Measurements from ENCODE around the gene ENTHD1.
"Not testable (repeated sequence)": the region's sequence is repeated elsewhere in the genome, so short reads cannot be mapped to it uniquely, and the experiment has no call there.

ENTHD1 gene

DNA sequence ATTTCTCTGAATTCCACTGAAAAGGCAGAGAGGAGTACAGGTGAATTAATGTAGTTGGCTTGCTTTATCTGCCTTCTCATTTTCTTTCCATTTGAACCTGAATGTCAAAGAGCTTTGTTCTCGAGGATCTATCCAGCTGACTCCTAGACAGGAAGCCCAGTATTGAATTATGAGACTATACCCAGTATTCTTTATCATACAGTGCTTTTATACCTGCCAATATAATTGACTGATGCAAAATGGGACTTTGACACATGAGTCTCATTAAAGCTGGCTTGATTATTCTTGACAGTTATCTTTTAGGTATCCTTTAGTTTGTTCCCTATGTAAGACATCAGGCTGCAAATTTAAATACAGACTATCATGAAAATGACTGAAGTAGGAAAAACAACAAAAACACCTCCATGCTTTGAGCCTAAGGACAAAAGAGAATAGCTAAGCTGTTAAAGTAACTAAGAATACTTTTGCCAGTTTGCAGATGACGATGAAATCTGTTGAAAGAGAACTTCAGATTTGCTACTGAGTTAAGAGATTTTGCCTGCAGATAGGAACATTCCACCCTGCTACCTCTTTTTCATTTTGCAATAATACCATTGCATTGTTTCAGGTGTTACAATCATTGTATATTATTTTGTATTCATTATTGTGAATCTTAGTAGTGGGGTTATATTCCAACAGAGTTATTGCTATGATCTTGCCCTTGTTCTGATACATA lies 117.1 kb downstream of the ENTHD1 start:
- no peak for DNase-seq

DNA sequence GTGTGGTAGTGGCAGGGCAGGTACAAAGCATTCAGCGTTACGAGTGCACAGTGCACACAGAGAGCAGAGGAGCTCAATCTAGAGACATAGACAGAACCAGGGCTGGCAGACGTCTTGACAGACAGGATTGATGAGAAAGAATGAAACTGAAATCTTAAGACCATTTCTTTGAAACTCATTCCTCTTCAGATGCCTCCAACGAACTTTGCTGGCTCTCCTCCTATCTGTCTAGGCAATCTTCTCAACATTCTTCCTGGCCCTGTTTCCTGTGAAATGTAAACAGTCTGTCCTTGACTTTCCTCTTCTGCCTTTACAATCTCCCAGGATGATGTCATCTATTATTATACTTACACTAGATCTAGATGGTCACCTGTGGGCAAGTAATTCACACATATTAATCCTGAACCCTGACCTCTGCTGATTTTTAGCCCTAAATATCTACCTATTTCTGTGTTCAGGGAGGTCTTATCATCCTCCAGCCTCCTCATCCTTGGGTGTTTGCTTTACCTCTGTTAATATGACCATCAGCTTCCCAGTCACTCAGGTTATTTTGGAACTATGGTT lies 119.5 kb downstream of the ENTHD1 start:
- DNase-seq, result no peak

DNA sequence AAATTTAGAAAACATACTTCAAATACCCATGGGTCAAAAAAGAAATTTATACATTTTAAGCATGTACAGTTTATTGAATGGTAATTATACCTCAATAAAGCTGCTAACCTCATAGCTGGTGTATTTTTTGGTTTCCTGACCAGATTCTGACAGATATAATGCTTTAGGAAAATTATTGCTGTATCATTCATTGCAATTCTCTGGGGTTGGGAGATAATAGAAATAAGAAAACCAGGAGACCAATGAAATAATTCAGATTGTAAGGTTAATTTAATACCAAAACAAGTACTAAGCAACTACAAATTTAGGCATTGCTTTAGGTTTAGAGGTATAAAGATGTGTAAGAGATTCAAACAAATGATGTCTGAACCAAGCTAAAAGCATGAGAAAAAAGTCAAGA lies 120.1 kb downstream of the ENTHD1 start:
- DNase-seq, result no peak

DNA sequence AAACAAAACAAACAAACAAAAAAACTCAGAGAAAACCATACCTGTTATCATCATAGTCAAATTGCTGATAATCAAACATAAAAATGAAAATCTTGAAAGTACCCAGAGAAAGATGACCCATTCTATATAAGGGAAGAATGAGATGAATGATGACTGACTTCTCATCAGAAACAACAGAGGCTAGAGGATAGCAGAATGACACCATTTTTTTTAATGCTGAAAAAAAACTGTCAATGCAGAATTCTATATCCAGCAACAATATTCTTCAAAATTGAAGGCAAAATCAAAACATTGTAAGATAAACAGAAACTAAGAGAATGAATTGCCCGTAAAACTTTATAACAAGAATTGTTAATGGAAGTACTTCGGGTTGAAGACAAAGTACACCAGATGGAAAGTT lies 122.1 kb downstream of the ENTHD1 start:
- DNase-seq, result no peak

DNA sequence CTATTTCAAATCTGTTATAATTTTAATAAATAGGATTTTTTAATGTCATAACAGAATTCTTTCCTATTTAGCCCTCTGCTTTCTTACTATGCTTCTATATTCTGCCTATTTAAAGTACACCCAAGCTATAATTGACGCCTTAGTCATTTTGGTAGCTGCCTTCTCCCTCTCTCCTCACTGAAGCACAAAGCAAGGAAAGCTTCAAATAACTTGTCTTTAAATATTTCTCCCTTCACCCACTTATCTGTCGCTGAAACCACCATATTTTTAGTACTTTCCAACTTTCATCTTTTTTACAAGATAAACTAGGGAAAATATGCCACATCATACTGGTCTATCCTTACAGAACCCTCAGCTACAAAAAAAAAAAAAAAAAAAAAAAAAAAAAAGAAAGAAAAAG lies 127.9 kb downstream of the ENTHD1 start:
- DNase-seq, result no peak

DNA sequence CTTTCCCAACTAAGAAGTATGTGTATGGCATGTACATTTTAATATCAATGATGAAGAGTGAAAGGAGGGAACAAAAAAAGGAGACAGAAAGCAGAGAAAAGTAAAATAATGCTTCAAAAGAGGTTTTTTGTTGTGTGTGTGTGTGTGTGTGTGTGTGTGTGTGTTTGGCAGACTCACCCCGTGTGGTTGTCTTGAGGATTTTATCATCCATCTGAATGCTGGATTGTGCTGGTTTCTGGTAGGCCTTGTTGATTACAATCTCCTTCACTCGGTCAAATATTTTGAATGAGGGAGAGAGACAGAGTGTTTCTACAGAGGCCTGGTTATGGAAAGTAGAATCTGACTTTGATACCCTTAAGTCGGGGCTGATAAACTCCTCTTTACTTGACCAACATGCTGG lies 128.5 kb downstream of the ENTHD1 start:
- no peak for DNase-seq

DNA sequence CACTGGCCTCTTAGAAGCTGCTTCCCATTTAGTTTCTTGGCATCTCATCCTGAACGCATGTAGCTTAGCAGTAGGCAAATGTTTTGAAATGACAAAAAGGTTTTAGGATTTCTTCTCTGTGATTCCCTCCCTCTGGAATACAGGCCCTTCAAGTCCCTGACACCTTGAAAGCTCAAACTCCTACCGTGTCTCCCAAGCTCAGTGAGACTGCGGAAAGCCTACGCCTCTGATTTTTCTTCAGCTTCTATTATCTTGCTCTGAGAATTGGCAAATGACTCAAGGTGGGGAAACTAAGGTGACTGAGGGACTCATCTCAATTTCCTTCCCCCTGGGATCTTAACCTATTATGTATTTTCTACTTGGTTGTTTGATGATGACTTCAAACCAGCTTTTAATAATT lies 130.3 kb downstream of the ENTHD1 start:
- DNase-seq, result no peak

DNA sequence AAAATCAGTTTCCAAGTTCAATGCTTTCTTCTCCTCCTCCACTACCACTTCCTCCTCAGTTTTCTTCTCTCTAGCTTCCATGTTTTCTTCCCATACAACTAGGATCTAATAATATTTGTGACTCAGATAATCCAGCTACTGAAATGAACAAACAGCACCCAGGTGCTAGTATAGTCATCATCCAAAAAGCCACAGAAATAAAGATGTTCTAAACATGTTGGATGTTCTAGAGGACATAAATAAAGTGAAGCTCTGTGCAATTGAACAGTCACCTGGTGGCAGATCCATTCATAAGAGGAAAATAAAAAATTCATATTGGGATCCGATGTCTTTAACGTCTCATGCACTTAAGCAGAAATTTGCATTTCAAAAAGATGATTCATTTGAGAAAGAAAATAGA lies 142.8 kb downstream of the ENTHD1 start:
- no peak for DNase-seq

DNA sequence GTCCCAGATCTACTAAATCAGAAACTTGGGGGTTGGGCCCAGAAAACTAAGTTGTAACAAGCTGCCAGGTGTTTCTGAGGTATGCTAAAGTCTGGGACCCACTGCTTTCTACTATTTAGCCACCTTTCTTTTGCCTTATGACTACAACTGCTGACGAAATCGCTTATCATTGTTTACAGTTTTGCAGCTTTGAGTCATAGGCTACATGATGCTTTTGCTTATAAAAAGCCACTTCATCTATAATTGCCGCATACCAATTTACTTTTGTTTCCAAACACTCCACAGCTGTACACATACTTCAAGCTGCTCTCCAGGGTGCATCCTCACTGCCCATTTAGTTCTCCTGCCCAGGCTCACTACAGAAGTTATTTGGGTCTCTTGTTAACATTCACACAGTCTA lies 144.7 kb downstream of the ENTHD1 start:
- no peak for DNase-seq

DNA sequence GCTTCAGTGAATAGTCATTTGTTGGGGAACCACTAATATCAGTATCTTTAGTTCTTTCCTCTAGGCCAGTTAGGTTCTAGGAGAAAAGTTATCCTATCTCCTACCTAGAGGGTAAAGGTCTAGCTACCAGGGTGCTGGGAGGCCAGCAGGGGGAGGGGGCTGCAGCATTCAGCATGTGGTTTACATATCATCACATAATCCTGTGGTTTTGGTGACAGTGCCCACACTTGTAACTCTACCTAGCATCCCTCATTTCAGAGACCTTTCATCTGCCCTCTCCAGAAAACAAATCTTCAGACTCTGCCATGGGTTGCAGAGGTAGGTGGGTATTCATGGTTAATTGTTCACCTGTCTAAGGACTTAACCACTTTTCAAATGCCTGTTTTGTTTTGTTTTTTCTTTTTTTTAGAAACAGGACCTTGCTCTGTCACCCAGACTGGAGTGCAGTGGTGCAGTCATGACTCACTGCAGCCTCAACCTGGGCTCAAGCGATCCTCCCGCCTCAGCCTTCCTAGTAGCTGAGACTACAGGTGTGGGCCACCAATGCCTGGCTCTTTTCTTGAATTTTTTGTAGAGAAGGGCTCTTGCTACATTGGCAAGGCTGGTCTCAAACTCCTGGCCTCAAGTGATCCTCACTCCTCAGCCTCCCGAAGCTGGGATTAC lies 146.8 kb downstream of the ENTHD1 start:
- DNase-seq, result no peak

DNA sequence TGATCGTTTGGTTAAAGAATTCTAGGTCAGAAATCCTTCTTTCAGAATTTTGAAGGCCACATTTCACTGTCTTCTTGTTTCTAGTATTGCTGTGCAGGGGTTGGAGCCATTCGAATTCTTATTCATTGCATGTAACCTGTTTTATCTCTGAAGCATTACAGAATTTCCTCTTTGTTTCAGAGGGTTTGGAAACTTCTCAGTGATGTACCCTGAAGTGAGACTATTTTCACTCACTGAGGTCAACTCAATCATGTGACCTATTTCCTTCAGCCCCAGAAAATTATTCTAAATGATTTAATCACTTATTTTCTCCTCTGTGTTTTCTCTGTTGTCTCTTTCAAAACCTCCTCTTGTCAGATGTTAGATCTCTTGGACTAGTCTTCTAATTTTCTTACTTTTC lies 147.8 kb downstream of the ENTHD1 start:
- no peak for DNase-seq

DNA sequence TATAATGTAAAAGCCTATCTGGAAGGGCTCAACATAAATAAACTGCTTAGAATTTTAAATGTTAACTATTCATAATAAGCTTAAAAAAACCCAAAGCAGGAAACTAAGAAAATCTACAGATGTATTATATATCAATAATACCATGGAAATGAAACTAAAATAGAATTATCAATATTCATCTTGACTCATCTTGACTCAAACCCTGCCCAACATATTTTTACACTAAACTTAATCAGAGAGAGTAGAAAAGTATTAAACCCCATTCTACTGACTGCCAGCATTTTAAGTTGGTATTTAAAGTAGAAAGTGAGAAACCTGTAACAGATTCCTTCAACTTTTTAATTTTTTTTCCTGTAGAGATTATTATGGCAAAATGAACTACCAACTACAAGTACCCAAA lies 149.2 kb downstream of the ENTHD1 start:
- no peak for DNase-seq

DNA sequence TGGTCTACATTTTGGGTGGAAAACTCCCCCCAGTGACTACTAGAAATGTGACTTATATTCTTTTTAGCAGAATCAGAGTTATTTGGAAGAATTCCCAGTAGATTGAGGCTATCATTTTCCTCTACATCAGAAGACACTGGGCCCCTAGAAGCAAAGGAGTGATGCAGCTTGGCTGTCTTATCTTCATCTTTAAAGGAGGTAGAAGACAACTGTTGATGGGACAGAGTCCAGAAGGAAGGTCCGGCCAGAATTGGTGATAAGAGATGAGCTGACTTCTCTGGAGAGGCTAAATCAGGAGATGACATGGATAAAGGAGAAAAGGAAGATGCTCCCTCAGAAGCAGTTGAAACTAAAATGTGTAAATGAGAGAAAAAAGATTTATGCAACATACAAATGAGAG lies 149.6 kb downstream of the ENTHD1 start:
- no peak for DNase-seq

DNA sequence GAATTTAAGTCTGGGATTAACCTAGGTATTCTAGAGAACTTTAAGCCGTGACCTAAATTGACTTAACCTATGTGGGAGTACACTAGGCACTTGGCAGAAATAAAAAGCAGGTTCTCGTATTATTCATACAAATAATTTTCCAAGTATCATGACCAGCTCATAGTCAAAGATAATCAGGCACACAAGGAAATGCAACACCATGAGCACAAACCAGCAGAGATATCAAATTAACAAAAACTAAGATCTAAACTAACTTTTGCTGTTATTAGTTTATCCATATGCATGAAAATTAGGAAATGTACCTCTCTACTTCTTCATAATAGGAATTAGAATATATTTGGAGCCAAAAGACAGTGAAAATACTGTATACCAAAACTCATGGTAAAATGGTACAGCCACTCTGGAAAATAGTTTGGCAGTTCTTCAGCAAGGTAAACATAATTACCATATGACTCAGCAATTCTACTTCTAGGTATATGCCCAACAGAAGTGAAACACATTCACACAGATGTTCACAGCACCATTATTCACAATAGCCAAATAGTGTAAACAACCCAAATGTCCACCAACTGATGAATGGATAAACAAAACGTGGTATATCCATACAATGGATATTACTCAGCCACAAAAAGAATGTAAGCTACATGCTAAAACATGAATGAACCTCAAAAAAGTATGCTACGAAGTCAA lies 154.1 kb downstream of the ENTHD1 start:
- no peak for DNase-seq

DNA sequence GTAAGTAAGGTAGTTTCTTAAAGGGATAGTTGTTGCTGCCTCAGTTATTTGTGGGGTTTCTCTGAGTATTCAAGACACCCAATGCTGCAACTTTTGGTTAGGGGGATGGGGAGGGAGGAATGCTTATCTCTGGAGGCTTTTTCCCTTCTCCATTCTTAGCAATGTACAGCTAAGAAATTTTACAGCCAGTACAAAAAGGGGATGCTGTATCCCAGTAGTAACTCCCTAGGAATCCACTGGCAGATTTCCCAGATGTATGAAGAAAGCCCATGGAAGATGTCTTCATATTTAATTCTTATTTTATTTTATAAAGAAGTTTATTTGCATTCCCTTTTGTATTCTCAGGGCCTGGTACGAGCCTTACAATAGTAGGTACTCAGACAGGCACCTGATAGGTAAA lies 154.8 kb downstream of the ENTHD1 start:
- no peak for DNase-seq

DNA sequence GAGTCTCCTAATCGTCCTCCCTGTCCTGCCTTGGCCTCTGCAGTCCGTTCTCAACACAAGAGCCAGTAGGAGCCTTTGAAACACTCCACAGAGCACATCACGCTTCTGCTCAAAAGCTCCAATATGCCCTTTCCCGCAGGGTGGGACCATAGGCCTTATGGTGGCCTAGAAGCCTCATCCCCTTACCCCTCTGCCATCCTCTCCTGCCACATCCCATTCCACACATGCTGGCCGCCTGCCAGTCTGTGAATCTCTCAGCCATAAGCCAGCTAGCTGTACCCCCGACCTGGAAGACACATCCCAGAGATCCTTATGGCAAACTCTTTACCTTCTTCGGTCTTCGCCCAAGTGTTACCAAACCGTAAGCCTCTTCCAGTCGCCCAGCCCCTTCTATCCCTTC lies 157.8 kb downstream of the ENTHD1 start:
- no peak for DNase-seq

DNA sequence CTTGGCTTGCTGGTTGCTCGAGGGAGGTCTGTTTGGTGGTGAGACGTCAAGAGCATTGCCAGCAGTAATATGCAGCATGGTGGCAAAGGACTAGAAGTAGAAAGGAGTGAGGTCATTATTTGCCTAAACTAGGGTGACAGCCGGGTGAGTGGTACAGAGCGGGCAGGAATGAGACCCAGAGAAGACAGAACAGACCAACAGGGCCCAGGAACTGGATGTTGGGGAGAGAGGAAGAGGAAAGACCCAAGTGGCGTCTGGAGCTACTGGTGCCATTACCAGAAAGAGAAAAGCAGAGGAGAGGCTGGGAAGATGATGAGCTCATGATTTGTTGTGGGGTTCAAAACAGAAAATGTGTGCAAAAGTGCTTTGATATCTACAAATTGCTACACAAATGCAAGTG lies 158.7 kb downstream of the ENTHD1 start:
- DNase-seq, result no peak

DNA sequence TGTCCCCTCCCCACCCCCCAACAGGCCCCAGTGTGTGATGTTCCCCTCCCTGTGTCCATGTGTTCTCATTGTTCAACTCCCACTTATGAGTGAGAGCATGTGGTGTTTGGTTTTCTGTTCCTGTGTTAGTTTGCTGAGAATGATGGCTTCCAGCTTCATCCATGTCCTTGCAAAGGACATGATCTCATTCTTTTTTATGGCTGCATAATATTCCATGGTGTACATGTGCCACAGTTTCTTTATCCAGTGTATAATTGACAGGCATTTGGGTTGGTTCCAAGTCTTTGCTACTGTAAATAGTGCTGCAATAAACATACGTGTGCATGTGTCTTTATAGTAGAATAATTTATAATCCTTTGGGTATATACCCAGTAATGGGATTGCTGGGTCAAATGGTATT lies 159.5 kb downstream of the ENTHD1 start:
- DNase-seq, result not testable (repeated sequence)

DNA sequence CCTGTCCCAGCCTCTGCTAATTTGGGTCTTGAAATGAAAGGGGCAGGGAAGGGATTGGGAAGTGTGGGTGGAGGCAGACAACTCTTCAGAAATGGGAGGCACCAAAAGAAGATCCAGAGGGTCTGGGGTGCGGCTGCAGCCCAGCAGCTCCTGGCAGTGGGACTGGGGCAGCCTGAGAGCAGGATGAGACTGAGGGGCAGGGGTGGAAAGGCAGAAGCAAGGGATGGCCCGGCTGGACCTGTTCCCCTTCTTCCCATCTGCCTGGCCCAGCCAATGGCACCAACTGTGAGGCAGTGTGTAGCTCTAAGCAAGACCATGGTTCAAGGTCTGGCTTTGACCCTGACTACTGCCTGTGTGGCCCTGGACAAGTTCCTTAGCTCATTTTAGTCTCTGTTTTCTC lies 160.4 kb downstream of the ENTHD1 start:
- no peak for DNase-seq

DNA sequence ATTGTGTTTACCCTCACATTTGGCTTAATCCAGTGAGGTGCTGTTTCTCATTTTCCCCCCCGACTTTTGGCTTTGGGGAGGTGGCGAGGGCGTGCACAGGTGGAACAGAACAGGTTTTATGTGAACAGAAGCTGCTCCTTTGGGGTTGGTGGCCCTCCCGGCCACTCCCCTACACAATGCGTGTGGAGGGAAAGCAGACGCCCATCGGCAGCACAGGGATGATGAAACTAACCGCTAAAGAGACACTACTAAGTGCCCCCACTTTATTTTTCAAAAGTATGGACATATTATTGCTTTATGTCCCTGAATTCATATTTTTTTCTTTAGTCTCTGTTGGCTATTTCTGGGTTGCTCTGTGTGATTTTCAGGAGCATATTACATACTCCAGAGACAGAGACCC lies 160.9 kb downstream of the ENTHD1 start:
- no peak for DNase-seq

DNA sequence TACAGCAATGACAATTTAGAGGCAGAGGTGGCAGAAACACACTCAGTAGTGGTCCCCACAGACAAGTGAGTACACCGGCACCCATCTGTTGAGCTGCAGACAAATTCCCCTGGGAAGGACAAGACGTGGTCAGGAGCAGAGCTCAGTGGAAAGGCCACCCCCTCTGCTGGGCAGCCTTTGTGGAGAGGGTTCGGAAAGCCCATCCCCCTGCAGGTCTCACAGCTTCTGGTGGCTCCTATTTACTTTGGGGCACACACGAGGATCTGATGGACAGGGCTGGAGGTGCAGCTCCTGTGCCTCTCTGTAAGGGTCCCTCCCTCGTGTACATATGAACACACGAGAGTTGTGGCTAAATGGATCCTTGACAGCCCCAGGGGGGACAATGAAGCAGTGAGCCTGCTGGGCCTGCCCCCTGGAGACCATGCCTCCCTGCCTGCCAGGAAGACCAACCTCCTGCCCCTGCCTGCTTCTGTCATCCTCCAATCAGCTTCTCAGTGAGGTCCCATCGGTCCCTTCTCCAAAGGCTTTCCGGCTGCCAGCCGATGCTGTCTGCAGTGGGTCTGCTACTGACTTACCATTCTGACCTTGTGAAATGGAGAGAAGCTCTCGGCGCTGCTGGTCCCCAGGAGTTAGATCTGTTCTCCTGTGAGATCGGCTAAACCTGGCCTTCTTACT lies 161.5 kb downstream of the ENTHD1 start:
- no peak for DNase-seq

DNA sequence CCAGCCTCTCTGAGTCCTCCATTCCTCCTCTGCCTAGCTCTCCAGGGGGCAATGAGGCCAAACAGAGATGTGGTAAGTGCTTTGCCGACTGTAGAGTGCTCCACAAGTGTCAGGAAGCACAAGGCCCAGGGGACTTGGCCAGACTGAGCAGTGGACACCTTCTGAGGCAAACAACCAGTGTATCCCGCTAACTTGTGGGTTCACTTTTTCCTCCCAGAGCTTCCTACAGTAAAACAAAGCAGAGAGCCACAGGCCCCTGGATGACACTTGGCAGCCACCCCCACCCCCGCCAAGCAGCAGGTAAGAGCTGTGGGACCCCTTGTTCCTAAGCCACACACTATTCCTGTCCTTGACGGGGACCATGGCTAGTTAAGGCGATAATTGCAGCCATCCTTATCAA lies 162.1 kb downstream of the ENTHD1 start:
- no peak for DNase-seq

DNA sequence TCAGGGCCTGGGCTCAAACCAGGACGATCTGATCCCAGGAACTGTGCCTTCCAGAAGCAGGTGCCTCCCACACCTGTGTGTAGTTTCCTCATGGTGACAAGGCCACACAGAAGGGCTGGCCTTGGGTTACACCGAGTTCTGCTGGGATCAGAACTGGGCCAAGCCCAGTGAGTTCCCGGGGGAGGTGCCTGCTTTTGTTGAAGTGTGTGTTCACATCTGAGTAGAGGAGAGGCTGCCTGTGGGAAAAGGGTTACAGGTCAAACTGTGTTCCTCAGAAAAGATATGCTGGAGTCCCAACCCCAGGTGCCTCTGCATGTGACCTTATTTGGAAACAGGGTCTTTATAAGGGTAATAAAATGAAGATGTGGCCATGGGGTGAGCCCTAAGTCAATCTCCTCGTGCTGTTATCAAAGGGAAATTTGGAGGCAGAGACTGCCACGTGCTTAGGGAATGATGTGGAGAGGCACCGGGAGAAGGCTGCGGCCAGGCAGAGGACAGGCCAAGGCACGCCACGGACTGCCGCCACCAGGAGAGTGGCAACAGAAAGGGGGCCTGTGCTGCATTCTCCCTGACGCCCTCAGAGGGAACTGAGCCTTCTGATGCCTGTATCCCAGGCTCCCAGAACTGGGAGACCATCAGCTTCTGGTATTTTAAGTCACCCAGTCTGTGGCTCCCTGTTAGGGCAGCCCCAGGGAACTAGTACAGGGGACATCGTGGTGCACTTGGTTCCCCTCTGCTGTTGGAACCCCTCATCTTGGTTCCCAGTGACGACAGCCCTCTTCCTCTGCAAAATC lies 164.2 kb downstream of the ENTHD1 start:
- DNase-seq, result no peak
